ENCODE results near the gene PRSS50.

- TF ChIP-seq CTCF (IDR thresholded peaks at IDR 0.05) (no peak), POLR2A (IDR thresholded peaks at IDR 0.05) (no peak), POLR2AphosphoS5 (IDR thresholded peaks at IDR 0.05) (no peak)
These were observed 40.9 kb downstream of the PRSS50 start for GRCh38 chr3:46676601-46677410.

Data from prostate gland (tissue), 2 donors.